GM19467 (cell line): Measurements from ENCODE around the gene CNST.

ENCODE experiments used
- ATAC-seq: cut with Tn5 transposase; IDR thresholded peaks from one replicate; pipeline ENCODE4 v1.9.1; 2021; ENCODE audit warnings: mild to moderate bottlenecking, moderate library complexity; ENCODE audit not compliant: unreplicated experiment

The CNST gene

GRCh38 chr1:246566128-246566812, at the start of gene CNST, which contains the start of gene TFB2M:
Gene CNST, plus strand, starts transcription at chr1:246566456. Its CDS starts 25,107 bp downstream, at chr1:246591563.
Gene TFB2M, minus strand, starts transcription at chr1:246566261. Its CDS starts 123 bp downstream, at chr1:246566138.
- peak; percentile 96 for ATAC-seq

GRCh38 chr1:246517391-246517790, 48.9 kb upstream of the CNST start:
- no peak for ATAC-seq

- ATAC-seq, result no peak
Observed at GRCh38 chr1:246518456-246519205, 47.6 kb upstream of the CNST start.

- no peak for ATAC-seq
Observed at GRCh38 chr1:246519514-246519913, 46.7 kb upstream of the CNST start.

GRCh38 chr1:246526380-246526779, 39.9 kb upstream of the CNST start:
- no peak for ATAC-seq

- ATAC-seq, result no peak
Observed at GRCh38 chr1:246526915-246527314, 39.3 kb upstream of the CNST start.

GRCh38 chr1:246527402-246528088, 38.7 kb upstream of the CNST start:
- peak; percentile 56 for ATAC-seq

- no peak for ATAC-seq
Observed at GRCh38 chr1:246528933-246529731, 37.1 kb upstream of the CNST start.

GRCh38 chr1:246530482-246530881, 35.8 kb upstream of the CNST start:
- no peak for ATAC-seq

GRCh38 chr1:246532519-246532918, 33.7 kb upstream of the CNST start:
- no peak for ATAC-seq

GRCh38 chr1:246533371-246533905, 32.8 kb upstream of the CNST start:
- ATAC-seq, result no peak

- ATAC-seq, result no peak
Observed at GRCh38 chr1:246534114-246534513, 32.1 kb upstream of the CNST start.

- ATAC-seq, result no peak
Observed at GRCh38 chr1:246537441-246537840, 28.8 kb upstream of the CNST start.

- no peak for ATAC-seq
Observed at GRCh38 chr1:246537887-246538286, 28.4 kb upstream of the CNST start.

GRCh38 chr1:246540738-246541491, 25.3 kb upstream of the CNST start:
- no peak for ATAC-seq

GRCh38 chr1:246544001-246544400, 22.3 kb upstream of the CNST start:
- no peak for ATAC-seq

- ATAC-seq, result no peak
Observed at GRCh38 chr1:246549665-246550064, 16.6 kb upstream of the CNST start.

- no peak for ATAC-seq
Observed at GRCh38 chr1:246550402-246550801, 15.9 kb upstream of the CNST start.

GRCh38 chr1:246552110-246552509, 14.1 kb upstream of the CNST start:
- no peak for ATAC-seq

GRCh38 chr1:246554201-246554600, 12.1 kb upstream of the CNST start:
- no peak for ATAC-seq
